ENCODE results near the gene UNC45B. TPM values are rescaled to one million over a fixed set of nuclear protein-coding genes. Genes with fewer than 3 reads are reported as not detected.

UNC45B gene
- total and polyA plus RNA-seq, 2 of the 8 experiments (the other 6 are each of a cell fraction or from before 2014, with no cell fraction given), result 0.06 to 0.15 TPM

GRCh38 chr17:35169835-35170363, 22.3 kb downstream of the UNC45B start (continued):
- TF ChIP-seq EP300 (IDR thresholded peaks at IDR 0.05; ENCODE audit: borderline replicate concordance in 1 of 2, low read depth in 2 of 2, low read length in 2 of 2) (no peak), SP1 (IDR thresholded peaks at IDR 0.05; ENCODE audit: low read depth, low read length) (no peak), HDAC2 (IDR thresholded peaks at IDR 0.05; ENCODE audit: borderline replicate concordance in 1 of 2, low read depth in 2 of 2, low read length in 2 of 2) (no peak)
